SW 1271 (cell line): ENCODE data around the gene BNIP5.
A peak's percentile ranks its signal among the peaks of the same experiment; 100 is the strongest.
"Not testable (repeated sequence)": the region's sequence is repeated elsewhere in the genome, so short reads cannot be mapped to it uniquely, and the experiment has no call there.

Experiments used
- DNase-seq, 2 experiments: peaks; one replicate each; lab custom pipeline; 2025; lab: John Stamatoyannopoulos, UW

The BNIP5 gene

DNA sequence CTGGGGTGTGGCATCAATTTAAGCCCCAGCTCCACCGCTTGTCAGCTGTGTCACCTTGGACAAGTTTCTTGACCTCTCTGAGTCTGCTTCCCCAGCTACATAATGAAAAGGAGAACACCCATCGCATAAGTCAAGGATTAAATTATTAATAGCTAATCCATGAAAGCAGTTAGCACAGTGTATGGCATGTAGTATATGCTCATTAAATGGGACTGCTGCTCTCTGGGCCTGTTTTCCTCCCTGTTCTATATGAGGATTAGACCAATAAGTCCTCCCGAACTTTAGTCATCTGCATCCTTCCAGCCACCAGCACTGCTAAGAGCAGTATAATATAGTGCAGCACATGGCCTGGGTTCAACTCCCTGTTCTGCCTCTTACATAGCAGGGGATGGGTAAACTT, 31.1 kb upstream of the BNIP5 start:
- DNase-seq, result no peak

DNA sequence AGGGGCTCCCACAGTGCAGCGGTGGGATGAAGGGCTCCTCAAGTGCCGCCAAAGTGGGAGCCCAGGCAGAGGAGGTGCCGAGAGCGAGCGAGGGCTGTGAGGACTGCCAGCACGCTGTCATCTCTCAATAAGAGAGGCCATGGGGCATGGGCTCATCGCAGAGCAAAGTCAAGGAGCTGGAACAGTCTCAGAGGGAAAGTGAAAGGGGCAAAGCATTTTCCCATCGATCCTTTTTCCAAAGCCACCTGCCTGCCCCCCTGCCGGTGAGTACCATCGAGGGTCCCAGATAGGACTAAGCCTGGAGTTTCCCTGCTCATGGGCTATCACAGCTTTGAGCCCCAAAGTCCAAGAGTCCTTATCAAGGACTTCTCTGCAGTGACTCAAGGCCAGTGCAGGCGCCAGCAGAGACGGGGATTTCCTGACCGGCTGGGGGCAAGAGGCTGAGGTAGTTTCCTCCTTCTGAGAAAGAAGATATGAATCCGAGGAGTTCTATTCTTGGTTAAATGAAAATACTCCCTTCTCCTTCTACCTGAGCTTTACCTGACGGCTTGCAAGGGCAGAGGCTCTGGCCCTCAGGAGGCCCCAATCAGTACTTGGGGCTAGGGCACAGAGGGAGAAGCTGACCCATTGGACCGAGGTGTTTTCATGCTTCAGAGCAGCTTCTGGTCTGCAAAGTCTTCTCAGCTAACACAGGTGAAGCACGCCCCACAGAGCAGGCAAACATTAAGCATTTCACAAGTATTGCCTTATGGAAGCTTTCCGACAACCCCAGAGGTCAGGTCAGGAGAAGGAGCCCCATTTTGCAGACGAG, 28.2 kb upstream of the BNIP5 start:
- no peak for DNase-seq

- DNase-seq, result not testable (repeated sequence)
Measured at GRCh38 chr6:36364061-36364635, 27.5 kb upstream of the BNIP5 start.

GRCh38 chr6:36363371-36363752, 26.7 kb upstream of the BNIP5 start:
- DNase-seq, result not testable (repeated sequence)

GRCh38 chr6:36362551-36363370, 26.1 kb upstream of the BNIP5 start:
- no peak for DNase-seq

- no peak for DNase-seq
Measured at GRCh38 chr6:36361071-36361470, 24.4 kb upstream of the BNIP5 start.

DNA sequence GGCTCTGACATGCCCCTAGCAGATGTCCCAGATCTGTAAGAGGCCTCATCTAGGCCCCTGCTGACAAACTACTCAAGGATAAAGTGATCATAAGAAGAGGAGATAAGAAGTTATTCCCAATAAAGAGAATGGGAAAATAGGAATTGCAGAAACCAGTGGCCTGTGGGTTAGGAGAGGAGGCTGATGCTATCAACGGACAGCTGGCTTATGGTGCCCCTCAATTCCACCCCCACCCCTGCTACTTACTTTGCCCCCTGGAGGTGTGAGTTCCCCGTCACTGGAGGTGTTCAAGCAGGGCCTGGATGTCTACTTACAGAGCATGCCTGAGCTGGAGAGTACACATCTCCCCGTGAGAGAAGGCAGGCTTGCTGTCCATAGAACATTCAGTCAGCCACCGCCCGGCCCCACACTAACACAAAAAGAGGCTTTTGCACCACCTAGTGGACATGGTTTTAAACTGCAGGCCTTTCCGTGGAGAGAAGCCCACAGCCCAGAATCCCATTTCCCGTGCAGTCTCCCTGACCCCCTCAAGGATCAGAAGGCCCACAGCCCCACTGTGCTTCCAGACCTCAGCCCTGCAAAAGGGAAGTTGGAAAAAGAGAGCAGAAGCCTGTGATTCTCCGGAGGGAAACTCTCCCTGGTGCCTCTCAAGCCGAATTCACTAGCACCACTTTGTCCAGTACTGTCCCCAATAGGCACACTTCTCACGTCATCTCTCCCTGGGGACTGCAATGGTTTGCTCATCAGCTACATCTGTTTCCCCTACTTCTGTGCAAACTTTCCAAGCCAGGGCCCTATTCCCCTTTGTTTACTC, 23.8 kb upstream of the BNIP5 start:
- peak; percentile 33 to 65 for DNase-seq

GRCh38 chr6:36358226-36358915, 21.7 kb upstream of the BNIP5 start:
- DNase-seq, result no peak

DNA sequence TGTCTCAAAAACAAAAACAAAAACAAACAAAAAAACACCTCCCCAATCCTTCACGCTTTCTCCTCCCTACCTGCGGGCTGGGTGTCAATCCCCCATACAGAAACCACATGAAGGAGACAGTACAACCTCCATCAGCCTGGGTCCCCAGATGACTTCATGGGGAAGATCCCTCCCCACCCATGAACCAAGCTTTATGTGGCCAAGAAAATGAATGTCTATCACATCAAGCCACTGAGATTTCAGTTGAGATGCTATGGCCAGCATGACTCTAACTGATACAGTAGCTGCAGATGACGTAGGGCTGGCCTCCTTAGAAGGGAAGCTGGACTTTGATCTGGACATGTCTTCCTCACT, 21.2 kb upstream of the BNIP5 start:
- no peak for DNase-seq

GRCh38 chr6:36355819-36356218, 19.1 kb upstream of the BNIP5 start:
- DNase-seq, result no peak

GRCh38 chr6:36353411-36353915, 16.8 kb upstream of the BNIP5 start:
- no peak for DNase-seq

DNA sequence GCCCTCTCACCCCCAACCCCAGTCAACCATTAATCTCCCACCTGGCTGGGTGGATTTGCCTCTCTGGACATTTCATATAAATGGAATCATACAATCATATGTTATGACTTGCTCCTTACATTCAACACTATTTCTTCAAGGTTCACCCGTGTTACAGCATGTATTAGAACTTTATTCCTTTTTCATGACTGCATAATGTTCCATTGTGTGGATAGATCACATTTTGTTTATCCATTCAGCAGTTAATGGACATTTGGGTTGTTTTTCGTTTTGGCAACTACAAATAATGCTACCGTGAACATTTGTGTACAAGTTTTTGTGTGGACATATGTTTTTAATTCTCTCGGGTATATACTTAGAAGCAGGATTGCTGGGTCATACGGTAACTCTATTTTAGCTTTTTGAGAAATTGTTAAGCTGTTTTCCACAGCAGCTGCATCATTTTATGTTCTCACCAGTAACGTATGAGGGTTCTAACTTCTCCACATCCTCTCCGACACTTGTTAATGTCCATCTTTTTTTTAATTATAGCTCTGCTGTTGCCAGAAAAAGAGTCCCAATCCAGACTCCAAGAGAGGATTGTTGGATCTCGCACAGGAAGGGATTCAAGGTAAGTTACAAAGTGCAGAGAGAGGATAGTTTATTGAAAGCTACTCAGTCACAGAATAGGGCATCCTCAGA, 15.9 kb upstream of the BNIP5 start:
- DNase-seq, result no peak

DNA sequence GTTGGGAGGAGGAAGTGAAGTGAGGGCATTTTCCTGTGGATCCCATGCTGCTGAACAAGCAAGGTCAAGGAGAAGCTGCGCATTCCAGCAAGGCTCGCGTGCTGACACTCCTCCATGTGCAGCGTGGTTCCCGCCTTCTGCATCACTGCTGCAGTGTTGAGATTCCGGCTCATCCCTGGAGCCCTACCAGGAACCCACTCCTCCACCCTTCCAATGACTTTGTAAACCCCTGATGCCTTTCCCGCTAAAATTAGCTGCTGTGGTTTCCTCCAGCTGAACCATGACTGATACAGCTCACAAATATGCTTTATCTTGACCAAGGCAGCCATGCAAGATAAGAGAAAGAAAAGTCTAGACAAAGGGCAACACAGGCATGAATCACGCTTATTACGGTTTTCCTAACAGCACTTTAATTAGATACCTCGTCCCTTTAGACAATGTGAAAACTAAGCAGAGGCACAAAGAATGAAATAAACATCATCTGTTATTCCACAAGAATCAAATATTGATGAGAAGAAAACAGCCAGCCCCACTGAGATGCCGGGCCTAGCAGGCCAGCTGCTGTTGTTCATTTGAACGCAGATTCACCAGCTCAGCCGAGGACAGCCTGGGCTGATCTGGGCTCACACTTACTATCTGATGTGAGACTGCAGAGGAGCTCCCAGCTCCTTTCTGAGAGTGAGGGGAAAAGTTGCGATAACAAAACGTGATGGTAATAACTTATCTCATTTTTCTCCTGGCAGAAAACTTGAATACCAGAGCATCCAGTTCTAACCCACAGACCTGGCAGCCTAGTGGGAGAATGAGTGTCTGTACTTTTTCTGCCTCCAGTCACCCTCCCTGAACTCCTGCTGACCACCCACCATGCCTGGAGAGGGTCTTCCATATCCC, 14.2 kb upstream of the BNIP5 start:
- DNase-seq, result no peak

- DNase-seq, result no peak
Measured at GRCh38 chr6:36350082-36350481, 13.4 kb upstream of the BNIP5 start.

DNA sequence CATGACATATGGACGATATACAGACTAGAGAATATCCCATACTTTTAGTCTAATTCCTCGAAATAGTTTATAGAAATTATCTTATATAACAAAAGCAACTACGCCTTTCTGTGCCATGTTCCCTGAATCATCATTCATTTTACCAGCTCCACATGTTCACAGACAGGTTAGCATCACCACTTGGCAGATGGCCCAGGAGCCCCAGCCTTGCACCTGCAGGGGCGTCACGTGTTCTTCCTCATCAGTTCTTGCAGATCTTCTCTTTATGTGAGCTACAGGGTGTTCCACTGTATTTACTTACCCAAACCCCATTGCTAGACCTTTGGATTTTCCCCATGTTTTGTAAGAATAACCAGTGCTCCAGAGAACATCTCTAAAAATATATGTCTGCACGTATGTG, 12.6 kb upstream of the BNIP5 start:
- DNase-seq, result no peak

- DNase-seq, result no peak
Measured at GRCh38 chr6:36347621-36348020, 10.9 kb upstream of the BNIP5 start.

DNA sequence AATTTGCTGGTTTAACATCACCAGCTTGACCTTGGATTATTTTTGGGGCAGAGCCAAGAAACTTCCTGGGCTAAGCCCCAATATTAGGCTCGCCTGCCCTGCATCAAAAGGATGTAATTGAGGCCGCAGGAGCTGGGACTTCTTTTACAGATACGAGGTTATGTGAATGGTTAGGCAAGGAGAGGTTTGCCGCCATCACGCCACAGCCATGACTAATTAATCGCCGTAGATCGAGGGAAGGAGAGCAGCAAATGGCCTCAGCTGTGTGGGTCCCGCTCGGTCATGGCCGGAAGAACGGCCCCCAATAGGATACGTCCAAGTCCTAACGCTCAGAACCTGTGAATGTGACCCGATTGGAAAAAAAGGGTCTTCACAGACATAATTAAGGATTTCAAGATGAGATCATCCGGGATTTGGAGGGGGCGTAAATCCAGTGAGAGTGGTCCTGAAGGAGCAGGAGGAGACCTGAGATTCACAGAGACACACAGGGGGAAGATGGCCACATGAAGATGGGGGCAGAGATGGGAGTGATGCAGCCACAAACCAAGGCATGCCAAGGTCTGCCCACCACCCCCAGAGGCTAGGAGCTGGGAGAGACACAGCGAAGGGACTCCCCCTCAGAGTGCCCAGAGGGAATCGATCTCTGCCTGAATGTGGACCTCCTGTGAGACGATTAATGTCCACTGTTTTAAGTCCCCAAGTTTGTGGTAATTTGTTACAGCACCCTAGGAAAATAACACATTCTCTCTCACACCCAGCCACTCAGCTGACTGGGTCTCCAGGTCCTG, 10.0 kb upstream of the BNIP5 start:
- DNase-seq, result no peak

GRCh38 chr6:36345681-36346466, 9.2 kb upstream of the BNIP5 start:
- DNase-seq, result no peak
